K562 (cell line): Measurements from ENCODE around the gene KIF3B. TPM values are rescaled to one million over a fixed set of nuclear protein-coding genes. Genes with fewer than 3 reads are reported as not detected.

Experiments
- ATAC-seq: fragments of 200-7000 bp; cut with Tn5 transposase; 3 replicates; pipeline ENCODE4 v1.9.1; 2020; ENCODE audit warnings: moderate library complexity
- BruUV-seq: library from RNA; stranded (reverse); fragments of 400-500 nt; replicated peaks from 2 replicates; lab custom pipeline; 2021; lab: Mats Ljungman, UMichigan
- CTCF ChIA-PET: fragments of 300-600 bp; formaldehyde crosslinking; extraction: SDS; loops from one replicate; lab custom pipeline; 2021; ENCODE audit warnings: low intra/inter-chr PET ratio; lab: Yijun Ruan, JAX
- POLR2A ChIA-PET: fragments of 300-600, 350-650 bp; sonication (Branson Sonifier 250); formaldehyde crosslinking; extraction: SDS; loops from one replicate; lab custom pipeline; 2021; ENCODE audit warnings: antibody characterized with exemption, inconsistent platforms; lab: Yijun Ruan, JAX
- DNase-seq, 4 experiments: peaks; one replicate each; pipeline versions ENCODE4 v3.0.0 to v3.0.0-alpha.2; 2011 to 2018; ENCODE audit warnings: low spot score in 3 of 4, mixed read lengths in 3 of 4; ENCODE audit errors: extremely low read depth in 1 of 4
- FAIRE-seq: peaks from 2 replicates; lab custom pipeline; 2011; peaks lifted over from hg19 to GRCh38; lab: Jason Lieb, UNC
- H2AFZ ChIP-seq: 2 replicates; pipeline ENCODE4 v1.6.0; 2011; ENCODE audit warnings: low read depth, low read length, control low read depth, inconsistent platforms
- H3K27ac ChIP-seq: fragments of 200-600 bp; 3 replicates; pipeline ENCODE4 v1.8.0; 2011; ENCODE audit warnings: low read depth, mild to moderate bottlenecking, control low read depth, inconsistent platforms, low read length, moderate library complexity, mixed read lengths; ENCODE audit errors: extremely low read depth
- H3K27me3 ChIP-seq, 2 experiments: fragments of 300-600 bp in 1 of 2; 2 replicates in 1 of 2; 3 replicates in 1 of 2; pipeline versions ENCODE4 v1.6.0 to v1.8.0; 2011; ENCODE audit warnings: inconsistent platforms in 2 of 2, low read length in 2 of 2, mild to moderate bottlenecking in 1 of 2, mixed read lengths in 1 of 2, moderate library complexity in 1 of 2; ENCODE audit not compliant: control insufficient read depth in 2 of 2, insufficient read depth in 2 of 2
- H3K36me3 ChIP-seq: fragments of 300-600 bp; 3 replicates; pipeline ENCODE4 v1.8.0; 2011; ENCODE audit warnings: mild to moderate bottlenecking, low read length, inconsistent platforms; ENCODE audit not compliant: control insufficient read depth, insufficient read depth
- H3K4me1 ChIP-seq, 2 experiments: fragments of 200-600 bp in 1 of 2; replicated peaks in 1 of 2; 2 replicates in 1 of 2; 3 replicates in 1 of 2; pipeline versions ENCODE4 v1.5.1 to v1.8.0; 2011; ENCODE audit warnings: inconsistent platforms in 2 of 2, low read length in 2 of 2, mild to moderate bottlenecking in 1 of 2, mixed read lengths in 1 of 2, moderate library complexity in 1 of 2; ENCODE audit not compliant: control insufficient read depth in 2 of 2, insufficient read depth in 2 of 2
- H3K4me2 ChIP-seq: 2 replicates; pipeline ENCODE4 v1.6.1; 2011; ENCODE audit warnings: low read length, control low read depth, inconsistent platforms, mixed read lengths; ENCODE audit not compliant: insufficient read depth
- H3K4me3 ChIP-seq: fragments of 200-600 bp; sonication (generic), shearing (Covaris generic); 2 replicates; pipeline ENCODE4 v1.5.1; 2016; ENCODE audit warnings: control low read depth, inconsistent platforms
- H3K79me2 ChIP-seq: fragments of 200-600 bp; 3 replicates; pipeline ENCODE4 v1.8.0; 2011; ENCODE audit warnings: low read length, inconsistent platforms; ENCODE audit not compliant: control insufficient read depth, insufficient read depth
- H3K9ac ChIP-seq, 2 experiments: 2 replicates each; pipeline versions ENCODE4 v1.6.0 to v1.6.1; 2011; ENCODE audit warnings: low read depth in 2 of 2, low read length in 2 of 2, control low read depth in 1 of 2, inconsistent platforms in 1 of 2, mild to moderate bottlenecking in 1 of 2, mixed read lengths in 1 of 2; ENCODE audit not compliant: insufficient read depth in 1 of 2
- H3K9me1 ChIP-seq: one replicate; pipeline ENCODE4 v1.6.0; 2011; ENCODE audit warnings: inconsistent platforms, mild to moderate bottlenecking, low read length, moderate library complexity; ENCODE audit not compliant: control insufficient read depth, insufficient read depth
- H3K9me3 ChIP-seq: replicated peaks from 2 replicates; pipeline ENCODE4 v1.5.1; 2011; ENCODE audit warnings: low read depth, low read length, inconsistent platforms; ENCODE audit not compliant: control insufficient read depth, insufficient read depth
- H4K20me1 ChIP-seq: replicated peaks from 2 replicates; pipeline ENCODE4 v1.6.1; 2011; ENCODE audit warnings: low read length, inconsistent platforms, mixed read lengths; ENCODE audit not compliant: control insufficient read depth, insufficient read depth
- CBX2 ChIP-seq: fragments of 200-600 bp; sonication (generic); IDR thresholded peaks from one replicate; pipeline ENCODE4 v1.6.1; 2012; ENCODE audit warnings: mild to moderate bottlenecking, low read length, inconsistent platforms; ENCODE audit not compliant: insufficient read depth, poor library complexity, severe bottlenecking
- CEBPB ChIP-seq: fragments of 450-650 bp; IDR thresholded peaks from 2 replicates; pipeline ENCODE4 v1.6.1; 2016; ENCODE audit warnings: missing genetic modification characterization, missing compliant biosample characterization
- CEBPG ChIP-seq, 3 experiments: fragments of 200-800 bp in 1 of 3; sonication (Bioruptor generic) in 1 of 3; sonication (generic) in 1 of 3; formaldehyde crosslinking in 1 of 3; IDR thresholded peaks in 2 of 3; conservative IDR thresholded peaks in 1 of 3; 2 replicates each; pipeline versions ENCODE4 v1.6.1 to v1.8.0; 2016 to 2022; ENCODE audit warnings: missing compliant biosample characterization in 2 of 3, missing genetic modification characterization in 2 of 3, mild to moderate bottlenecking in 1 of 3, missing genetic modification reagents in 1 of 3
- WGBS: fragments of 100-300 bp; shearing (Covaris generic); methylation state at CpG from one replicate; pipeline ENCODE4 v1.1.6; 2016; ENCODE audit warnings: low coverage, mixed read lengths; ENCODE audit not compliant: insufficient coverage; ENCODE audit errors: missing lambda C conversion rate; 5-methylcytosine and 5-hydroxymethylcytosine counted together
- in situ Hi-C: fragments of 300-500 bp; cut with MboI; formaldehyde crosslinking; loops from 4 replicates; pipeline ENCODE4 v1.15.0; 2018; ENCODE audit warnings: inconsistent platforms, mixed read lengths
- intact Hi-C: fragments of 100-400 bp; cut with micrococcal nuclease; formaldehyde crosslinking; loops from 2 replicates; pipeline ENCODE4 v1.14.2; 2022
- polyA plus RNA-seq, 8 experiments: library from polyadenylated mRNA; depleted of rRNA in 4 of 8; stranded (reverse) in 5 of 8; unstranded in 3 of 8; fragments of >200 nt; fragmentation: Nextera tagmentation in 2 of 8; fragmentation: Illumina TruSeq in 1 of 8; extraction: Ambion mirVana in 2 of 8; extraction: Trizol in 1 of 8; gene quantifications; 2 replicates each; pipeline versions ENCODE4 v1.2.1 to v1.2.3, GENCODE V29; 2011 to 2014; ENCODE audit warnings: inconsistent platforms in 1 of 8, missing spikeins in 1 of 8
- total RNA-seq, 7 experiments: library from RNA; depleted of rRNA in 6 of 7; stranded (reverse); fragments of >200 nt in 6 of 7; fragmentation: Illumina TruSeq in 2 of 7; extraction: Trizol in 2 of 7; gene quantifications; 2 replicates each; pipeline versions ENCODE4 v1.2.1 to v1.2.3, GENCODE V29; 2011 to 2021; ENCODE audit warnings: low replicate concordance in 1 of 7
- TF ChIP-seq, protein P1 (sequence below): fragments of 450-650 bp; conservative IDR thresholded peaks from 2 replicates; pipeline ENCODE4 v1.6.1; 2016; ENCODE audit warnings: missing genetic modification characterization, low read depth, mild to moderate bottlenecking, missing compliant biosample characterization, moderate library complexity
- TF ChIP-seq, protein P2 (sequence below), 2 experiments: fragments of 450-650 bp in 1 of 2; sonication (generic) in 1 of 2; formaldehyde crosslinking in 1 of 2; IDR thresholded peaks in 1 of 2; conservative IDR thresholded peaks in 1 of 2; 2 replicates each; pipeline versions ENCODE4 v1.6.1 to v1.8.1; 2016 to 2023; ENCODE audit warnings: mild to moderate bottlenecking in 2 of 2, moderate library complexity in 2 of 2, inconsistent platforms in 1 of 2, missing genetic modification reagents in 1 of 2
- TF ChIP-seq, protein P3 (sequence below): fragments of 450-650 bp; conservative IDR thresholded peaks from 2 replicates; pipeline ENCODE4 v1.6.1; 2016; ENCODE audit warnings: missing genetic modification characterization, low read depth, mild to moderate bottlenecking, control low read depth, missing compliant biosample characterization

Gene KIF3B
- total and polyA plus RNA-seq, 9 of the 15 experiments (the other 6 are each of a cell fraction or from before 2014, with no cell fraction given): 2.9 to 12.3 (median 8.6) TPM

DNA sequence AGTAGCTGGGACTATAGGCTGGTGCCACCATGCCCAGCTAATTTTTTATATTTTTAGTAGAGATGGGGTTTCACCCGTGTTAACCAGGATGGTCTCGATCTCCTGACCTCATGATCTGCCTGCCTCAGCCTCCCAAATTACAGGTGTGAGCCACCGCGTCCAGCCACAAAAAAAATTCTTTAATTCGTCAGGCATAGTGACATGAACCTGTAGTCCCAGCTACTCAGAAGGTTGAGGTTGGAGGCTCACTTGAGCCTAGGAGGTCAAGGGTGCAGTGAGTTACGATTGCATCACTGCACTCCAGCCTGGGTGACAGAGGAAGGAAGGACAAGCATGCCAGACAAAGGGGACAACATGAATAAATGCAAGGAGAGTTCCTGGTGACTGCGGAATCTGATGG lies 61.2 kb downstream of the KIF3B start:
- Histone ChIP-seq H3K36me3 (no peaks in the 10 kb centered on the region), H3K4me3 (no peak overlapping the region), H3K4me2 (no peak overlapping the region), H3K27ac (no peak overlapping the region), H3K4me1 (peaks cover 3 to 20% of the 10 kb centered on the region in 2 experiments; a peak in 4 of 5 replicates), H3K9ac (peak overlapping the region in 1 of 2 experiments; percentile 22; a peak in 1 of 4 replicates), H3K9me3 (no peaks in the 10 kb centered on the region), H3K27me3 (no peaks in the 10 kb centered on the region), H4K20me1 (no peaks in the 10 kb centered on the region), H2AFZ (no peak overlapping the region), H3K79me2 (no peaks in the 10 kb centered on the region), H3K9me1 (no peaks in the 10 kb centered on the region)
- BruUV-seq: no TSS peak
- ChIA-PET POLR2A (interaction anchor here (1.9 kb wide), 1 partner anchor 53 kb away, joined by 5 read pairs; no protein-coding TSS in a partner anchor), CTCF (no interaction called here)
- DNase-seq (no peak), FAIRE-seq (no peak), ATAC-seq (no peak)
- intact Hi-C loops (loop anchor here (10.0 kb wide), 1 partner anchor 316 kb away; no protein-coding TSS in a partner anchor), in situ Hi-C loops (no loop called here)
- TF ChIP-seq, protein P1, sequence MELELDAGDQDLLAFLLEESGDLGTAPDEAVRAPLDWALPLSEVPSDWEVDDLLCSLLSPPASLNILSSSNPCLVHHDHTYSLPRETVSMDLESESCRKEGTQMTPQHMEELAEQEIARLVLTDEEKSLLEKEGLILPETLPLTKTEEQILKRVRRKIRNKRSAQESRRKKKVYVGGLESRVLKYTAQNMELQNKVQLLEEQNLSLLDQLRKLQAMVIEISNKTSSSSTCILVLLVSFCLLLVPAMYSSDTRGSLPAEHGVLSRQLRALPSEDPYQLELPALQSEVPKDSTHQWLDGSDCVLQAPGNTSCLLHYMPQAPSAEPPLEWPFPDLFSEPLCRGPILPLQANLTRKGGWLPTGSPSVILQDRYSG (tag): no peak
- TF ChIP-seq CEBPG (CRISPR knock-in tag; IDR thresholded peaks at IDR 0.05) (peak; percentile 87), CEBPG (tag; conservative IDR thresholded peaks at IDR 0.05 in 1 of 2, IDR thresholded peaks at IDR 0.05 in 1 of 2) (peak in 1 of 2 experiments; percentile 71; a peak in 2 of 4 replicates), CBX2 (no peak), CEBPB (tag) (peak; percentile 43)
- TF ChIP-seq, protein P2, sequence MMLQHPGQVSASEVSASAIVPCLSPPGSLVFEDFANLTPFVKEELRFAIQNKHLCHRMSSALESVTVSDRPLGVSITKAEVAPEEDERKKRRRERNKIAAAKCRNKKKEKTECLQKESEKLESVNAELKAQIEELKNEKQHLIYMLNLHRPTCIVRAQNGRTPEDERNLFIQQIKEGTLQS (IDR thresholded peaks at IDR 0.05): peak; percentile 86
- TF ChIP-seq, protein P2 (CRISPR knock-in tag; conservative IDR thresholded peaks at IDR 0.05): no peak
- TF ChIP-seq, protein P3, sequence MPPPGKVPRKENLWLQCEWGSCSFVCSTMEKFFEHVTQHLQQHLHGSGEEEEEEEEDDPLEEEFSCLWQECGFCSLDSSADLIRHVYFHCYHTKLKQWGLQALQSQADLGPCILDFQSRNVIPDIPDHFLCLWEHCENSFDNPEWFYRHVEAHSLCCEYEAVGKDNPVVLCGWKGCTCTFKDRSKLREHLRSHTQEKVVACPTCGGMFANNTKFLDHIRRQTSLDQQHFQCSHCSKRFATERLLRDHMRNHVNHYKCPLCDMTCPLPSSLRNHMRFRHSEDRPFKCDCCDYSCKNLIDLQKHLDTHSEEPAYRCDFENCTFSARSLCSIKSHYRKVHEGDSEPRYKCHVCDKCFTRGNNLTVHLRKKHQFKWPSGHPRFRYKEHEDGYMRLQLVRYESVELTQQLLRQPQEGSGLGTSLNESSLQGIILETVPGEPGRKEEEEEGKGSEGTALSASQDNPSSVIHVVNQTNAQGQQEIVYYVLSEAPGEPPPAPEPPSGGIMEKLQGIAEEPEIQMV (tag): no peak
- 61% methylated on average over 7 of the region's 7 CpGs for WGBS
